SW 1271 (cell line): ENCODE results near the gene PLEKHG2.

ENCODE experiments used
- DNase-seq, 2 experiments: peaks; one replicate each; lab custom pipeline; 2025; lab: John Stamatoyannopoulos, UW

Gene PLEKHG2

GRCh38 chr19:39384839-39385568 lies 27.5 kb upstream of the PLEKHG2 start:
- no peak for DNase-seq

GRCh38 chr19:39385629-39386411 lies 26.6 kb upstream of the PLEKHG2 start:
- no peak for DNase-seq

GRCh38 chr19:39386557-39386956 lies 25.9 kb upstream of the PLEKHG2 start:
- DNase-seq, result no peak

GRCh38 chr19:39388657-39389056 lies 23.8 kb upstream of the PLEKHG2 start:
- DNase-seq, result no peak

- no peak for DNase-seq
These were observed 22.6 kb upstream of the PLEKHG2 start for GRCh38 chr19:39389631-39390414.

- no peak for DNase-seq
These were observed 22.1 kb upstream of the PLEKHG2 start for GRCh38 chr19:39390451-39390750.

- peak; percentile 97 to 99 for DNase-seq
These were observed 21.6 kb upstream of the PLEKHG2 start, which contains the start of the genes MED29 and PAF1 for GRCh38 chr19:39390751-39391437. Gene MED29, plus strand, starts transcription at chr19:39391378. Its CDS starts 45 bp downstream, at chr19:39391423. Gene PAF1, minus strand, starts transcription at chr19:39391106. Its CDS starts 242 bp downstream, at chr19:39390864.

GRCh38 chr19:39397360-39398296 lies 14.8 kb upstream of the PLEKHG2 start:
- peak; percentile 24 to 67 for DNase-seq

- peak in 1 of 2 experiments; percentile 25 for DNase-seq
These were observed 14.1 kb upstream of the PLEKHG2 start for GRCh38 chr19:39398297-39398864.

- no peak for DNase-seq
These were observed 12.8 kb upstream of the PLEKHG2 start for GRCh38 chr19:39399668-39400050.

GRCh38 chr19:39400061-39400460 lies 12.4 kb upstream of the PLEKHG2 start:
- no peak for DNase-seq

GRCh38 chr19:39401070-39401548 lies 11.4 kb upstream of the PLEKHG2 start:
- no peak for DNase-seq

- no peak for DNase-seq
These were observed 10.7 kb upstream of the PLEKHG2 start for GRCh38 chr19:39401549-39402345.

GRCh38 chr19:39402346-39403300 lies 9.8 kb upstream of the PLEKHG2 start:
- DNase-seq, result peak in 1 of 2 experiments; percentile 50

- DNase-seq, result peak; percentile 77 to 84
These were observed 8.8 kb upstream of the PLEKHG2 start for GRCh38 chr19:39403331-39404312.

GRCh38 chr19:39405261-39405957 lies 7.1 kb upstream of the PLEKHG2 start:
- DNase-seq, result no peak
